ENCODE data around the gene TMCO6. TPM values are rescaled to one million over a fixed set of nuclear protein-coding genes. Genes with fewer than 3 reads are reported as not detected.

Gene TMCO6
- total RNA-seq, 2 experiments from 2014 or later: 36.5 to 36.6 TPM

- ATAC-seq (no peak), DNase-seq (no peak)
- intact Hi-C loops (cut with DNase I, micrococcal nuclease): no loop called here
- Mint-ChIP-seq H3K36me3 (ENCODE audit: low read depth) (peaks cover 47% of the 10 kb centered on the region), H3K4me1 (peaks cover 3% of the 10 kb centered on the region), H3K9me3 (ENCODE audit: low read depth) (no peaks in the 10 kb centered on the region), H3K27ac (no peak within 1 kb of the TSS), H3K4me3 (no peak within 1 kb of the TSS), H3K27me3 (no peaks in the 10 kb centered on the region)
- CTCF ChIA-PET: no interaction called here
- POLR2A ChIA-PET: interaction anchor here (0.7 kb wide), 1 partner anchor 17 kb away, joined by 3 read pairs; the partner anchor contains the start of genes HARS1 and HARS2
Observed at GRCh38 chr5:140673187-140673976, 34.1 kb downstream of the TMCO6 start, which contains the start of gene DND1. Gene DND1, minus strand, starts transcription at chr5:140673576. Its CDS starts 34 bp downstream, at chr5:140673542.

GRCh38 chr5:140674211-140674610 lies 35.0 kb downstream of the TMCO6 start:
- H3K27ac Mint-ChIP-seq: no peak overlapping the region
- POLR2A ChIA-PET: interaction anchor here (0.7 kb wide), 1 partner anchor 17 kb away, joined by 3 read pairs; the partner anchor contains the start of genes HARS1 and HARS2

GRCh38 chr5:140674629-140675028 lies 35.4 kb downstream of the TMCO6 start:
- intact Hi-C loops (cut with DNase I, micrococcal nuclease): no loop called here
- ChIA-PET CTCF (interaction anchor here (0.7 kb wide), 1 partner anchor 27 kb away, joined by 3 read pairs; no protein-coding TSS in a partner anchor), POLR2A (interaction anchor here (0.6 kb wide), 1 partner anchor 941 kb away, joined by 3 read pairs; no protein-coding TSS in a partner anchor)
- Mint-ChIP-seq H3K27ac (no peak overlapping the region), H3K4me3 (no peak overlapping the region), H3K36me3 (ENCODE audit: low read depth) (peaks cover 38% of the 10 kb centered on the region), H3K4me1 (peaks cover 3% of the 10 kb centered on the region), H3K27me3 (no peaks in the 10 kb centered on the region), H3K9me3 (ENCODE audit: low read depth) (no peaks in the 10 kb centered on the region)
- ATAC-seq (no peak), DNase-seq (no peak)

More at GRCh38 chr5:140674211-140674610, 35.0 kb downstream of the TMCO6 start:
- H3K4me1 Mint-ChIP-seq: peaks cover 3% of the 10 kb centered on the region
- intact Hi-C loops (cut with DNase I, micrococcal nuclease): no loop called here
- H3K36me3 Mint-ChIP-seq (ENCODE audit: low read depth): peaks cover 42% of the 10 kb centered on the region
- no peaks in the 10 kb centered on the region for H3K9me3 Mint-ChIP-seq (ENCODE audit: low read depth)
- no peak overlapping the region for H3K4me3 Mint-ChIP-seq
- H3K27me3 Mint-ChIP-seq: no peaks in the 10 kb centered on the region
- ATAC-seq (peak; percentile 18), DNase-seq (no peak)
- CTCF ChIA-PET: interaction anchor here (0.7 kb wide), 1 partner anchor 26 kb away, joined by 3 read pairs; no protein-coding TSS in a partner anchor

- POLR2A ChIA-PET: no interaction called here
- Mint-ChIP-seq H3K4me3 (no peak overlapping the region), H3K4me1 (peaks cover 3% of the 10 kb centered on the region), H3K27ac (peak overlapping the region; percentile 55), H3K36me3 (ENCODE audit: low read depth) (peaks cover 33% of the 10 kb centered on the region), H3K9me3 (ENCODE audit: low read depth) (no peaks in the 10 kb centered on the region), H3K27me3 (no peaks in the 10 kb centered on the region)
- ATAC-seq: peak; percentile 42
- intact Hi-C loops (cut with DNase I, micrococcal nuclease): no loop called here
- CTCF ChIA-PET: no interaction called here
- DNase-seq: no peak
Observed at GRCh38 chr5:140677947-140678346, 38.7 kb downstream of the TMCO6 start.

GRCh38 chr5:140678993-140679392 lies 39.7 kb downstream of the TMCO6 start:
- H3K36me3 Mint-ChIP-seq (ENCODE audit: low read depth): peaks cover 32% of the 10 kb centered on the region
- no peak overlapping the region for H3K4me3 Mint-ChIP-seq
- peaks cover 3% of the 10 kb centered on the region for H3K4me1 Mint-ChIP-seq
- no peak for DNase-seq
- no peaks in the 10 kb centered on the region for H3K27me3 Mint-ChIP-seq
- no peak for ATAC-seq
- ChIA-PET POLR2A (no interaction called here), CTCF (interaction anchor here (1.8 kb wide), 1 partner anchor 10 kb away, joined by 7 read pairs; no protein-coding TSS in a partner anchor)
- intact Hi-C loops (cut with DNase I, micrococcal nuclease): no loop called here
- no peak overlapping the region for H3K27ac Mint-ChIP-seq
- no peaks in the 10 kb centered on the region for H3K9me3 Mint-ChIP-seq (ENCODE audit: low read depth)

- no peaks in the 10 kb centered on the region for H3K27me3 Mint-ChIP-seq
- intact Hi-C loops (cut with DNase I, micrococcal nuclease): loop anchor here (2.0 to 10.0 kb wide), 2 partner anchors 52 to 576 kb away; partner anchors contain the start of genes PURA (in 1 of the 2) and TMCO6 (in 1 of the 2)
- peaks cover 38% of the 10 kb centered on the region for H3K4me1 Mint-ChIP-seq
- H3K36me3 Mint-ChIP-seq (ENCODE audit: low read depth): peaks cover 43% of the 10 kb centered on the region
- H3K27ac Mint-ChIP-seq: peak overlapping the region; percentile 98
- ChIA-PET CTCF (interaction anchor here (0.7 to 1.6 kb wide), 7 partner anchors 10 to 327 kb away, joined by 4 to 11 read pairs (median 5); partner anchors contain the start of genes IK, NDUFA2, SLC35A4 and ZMAT2), POLR2A (interaction anchor here (0.6 to 1.6 kb wide), 10 partner anchors 10 to 46 kb away, joined by 3 to 15 read pairs (median 4); partner anchors contain the start of genes DND1, IK, NDUFA2 and WDR55)
- H3K4me3 Mint-ChIP-seq: peak overlapping the region; percentile 97
- no peak for DNase-seq
- no peak for ATAC-seq
- H3K9me3 Mint-ChIP-seq (ENCODE audit: low read depth): no peaks in the 10 kb centered on the region
Observed at GRCh38 chr5:140690376-140690932, 51.2 kb downstream of the TMCO6 start.

DNA sequence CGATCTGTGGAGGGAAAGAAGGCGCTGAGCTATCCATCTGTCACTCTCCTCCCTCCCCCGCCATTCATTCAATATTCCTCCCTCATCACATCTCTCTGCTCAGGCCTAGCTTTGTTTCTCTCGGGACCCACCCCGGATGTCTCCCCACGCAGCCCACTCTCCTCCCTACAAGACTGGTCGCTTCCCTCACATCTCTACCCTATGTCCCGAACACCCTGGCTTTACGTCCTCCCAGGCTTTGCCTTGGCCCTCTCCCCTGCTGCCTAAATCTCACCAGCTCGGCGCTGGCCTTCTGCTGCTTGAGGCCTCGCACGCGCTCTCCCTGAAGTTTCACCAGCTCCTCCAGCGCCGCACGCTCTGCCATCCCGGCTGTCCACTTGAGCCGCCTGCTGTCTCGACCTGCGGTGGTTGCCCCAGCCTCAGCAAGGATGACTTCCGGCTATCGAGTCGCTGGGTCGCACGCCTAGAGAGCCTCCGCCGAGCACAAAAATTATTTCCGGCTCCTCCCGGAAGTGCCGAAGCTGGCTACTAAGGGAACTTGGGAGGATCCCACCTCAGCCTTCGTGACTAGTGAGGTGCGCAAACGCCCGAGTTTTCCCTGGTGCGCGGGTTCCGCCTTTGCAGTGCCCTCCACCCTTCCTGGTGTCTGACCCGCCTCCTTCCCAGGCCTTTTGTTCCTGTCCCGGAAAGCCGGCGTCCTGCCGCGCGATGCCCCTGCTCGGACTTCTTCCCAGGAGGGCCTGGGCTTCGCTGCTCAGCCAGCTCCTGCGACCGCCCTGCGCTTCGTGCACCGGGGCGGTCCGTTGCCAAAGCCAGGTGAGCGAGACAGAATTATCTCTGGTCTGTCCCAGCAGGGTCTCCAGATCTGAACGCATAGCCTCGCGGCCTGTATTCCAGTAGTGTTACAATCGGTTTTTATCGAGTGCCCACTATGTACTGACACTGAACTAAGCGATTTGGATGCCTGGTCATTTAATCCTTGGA lies 52.0 kb downstream of the TMCO6 start, which contains the start of the genes HARS1 and HARS2:
TSS of gene HARS1 (minus strand) at position 430 of the 984 bp plus-strand sequence. CDS start at position 364, 66 bp downstream.
TSS of gene HARS2 (plus strand) at position 515 of the 984 bp plus-strand sequence. CDS start at position 709, 194 bp downstream.
- peak; percentile 95 for ATAC-seq
- Mint-ChIP-seq H3K27me3 (no peaks in the 10 kb centered on the region), H3K4me1 (peaks cover 41% of the 10 kb centered on the region), H3K27ac (peak within 1 kb of the TSS; percentile 98), H3K36me3 (ENCODE audit: low read depth) (peaks cover 49% of the 10 kb centered on the region), H3K9me3 (ENCODE audit: low read depth) (no peaks in the 10 kb centered on the region), H3K4me3 (peak within 1 kb of the TSS; percentile 97)
- ChIA-PET CTCF (interaction anchor here (0.7 to 1.6 kb wide), 7 partner anchors 9 to 328 kb away, joined by 4 to 11 read pairs (median 5); partner anchors contain the start of genes IK, NDUFA2, SLC35A4 and ZMAT2), POLR2A (interaction anchor here (0.5 to 1.6 kb wide), 13 partner anchors 9 to 290 kb away, joined by 3 to 15 read pairs (median 3); partner anchors contain the start of genes DND1, IK, NDUFA2 and WDR55)
- intact Hi-C loops (cut with DNase I, micrococcal nuclease): loop anchor here (1.0 to 10.0 kb wide), 11 partner anchors 9 to 576 kb away; partner anchors contain the start of genes ANKHD1 (in 2 of the 2), IK (in 2 of the 2), NDUFA2 (in 2 of the 2) and TMCO6 (in 2 of the 2)
- DNase-seq: peak; percentile 91

GRCh38 chr5:140694276-140694675 lies 55.0 kb downstream of the TMCO6 start:
- Mint-ChIP-seq H3K9me3 (ENCODE audit: low read depth) (no peaks in the 10 kb centered on the region), H3K27ac (no peak overlapping the region), H3K4me1 (peaks cover 35% of the 10 kb centered on the region), H3K36me3 (ENCODE audit: low read depth) (peaks cover 57% of the 10 kb centered on the region), H3K27me3 (no peaks in the 10 kb centered on the region), H3K4me3 (no peak overlapping the region)
- ChIA-PET CTCF (interaction anchor here (0.9 to 1.9 kb wide), 2 partner anchors 8 to 139 kb away, joined by 3 to 6 read pairs; no protein-coding TSS in a partner anchor), POLR2A (interaction anchor here (0.7 kb wide), 1 partner anchor 17 kb away, joined by 4 read pairs; no protein-coding TSS in a partner anchor)
- no peak for DNase-seq
- intact Hi-C loops (cut with DNase I, micrococcal nuclease): loop anchor here in 1 of 2 experiments (10.0 kb wide), 1 partner anchor 579 kb away; the partner anchor contains the start of gene PURA
- ATAC-seq: no peak

Data from activated CD4-positive, alpha-beta T cell treated with anti-CD3 and anti-CD28 coated beads for 36 hours (primary cell).